Kidney capillary endothelial cell (primary cell): ENCODE results near the gene RPS21.

ENCODE experiments used
- DNase-seq: peaks from one replicate; pipeline ENCODE4 v3.0.0-alpha.2; 2018; ENCODE audit warnings: low spot score

The RPS21 gene

GRCh38 chr20:62427172-62428001 lies 40.5 kb downstream of the RPS21 start, which contains the start of gene RBBP8NL:
RBBP8NL (minus strand) TSS chr20:62427539; CDS start chr20:62419647, 7,892 bp downstream.
- no peak for DNase-seq

DNA sequence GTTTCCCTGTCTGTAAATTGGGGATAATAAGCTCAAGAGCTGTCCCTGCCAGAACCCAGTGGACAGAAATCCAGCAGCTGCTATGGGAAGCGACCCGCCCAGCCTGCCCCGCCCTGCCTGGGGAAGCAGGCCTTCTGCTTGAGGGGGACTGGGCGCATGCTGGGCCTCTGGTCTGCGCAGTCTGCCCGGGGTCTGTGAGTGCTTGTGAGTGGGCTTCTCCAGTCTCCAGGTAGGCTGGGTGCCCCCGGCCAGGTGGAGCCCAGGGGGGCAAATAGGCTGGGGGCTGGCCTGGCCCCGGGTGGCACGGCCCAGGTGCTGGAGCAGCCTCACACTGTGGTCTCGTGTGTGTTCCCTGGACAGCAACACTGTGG lies 41.1 kb downstream of the RPS21 start:
- DNase-seq, result no peak

- DNase-seq, result no peak
Observed at GRCh38 chr20:62428396-62429295, 41.7 kb downstream of the RPS21 start.

GRCh38 chr20:62429455-62430310 lies 42.8 kb downstream of the RPS21 start:
- no peak for DNase-seq

GRCh38 chr20:62430311-62430853 lies 43.5 kb downstream of the RPS21 start:
- DNase-seq, result no peak

DNA sequence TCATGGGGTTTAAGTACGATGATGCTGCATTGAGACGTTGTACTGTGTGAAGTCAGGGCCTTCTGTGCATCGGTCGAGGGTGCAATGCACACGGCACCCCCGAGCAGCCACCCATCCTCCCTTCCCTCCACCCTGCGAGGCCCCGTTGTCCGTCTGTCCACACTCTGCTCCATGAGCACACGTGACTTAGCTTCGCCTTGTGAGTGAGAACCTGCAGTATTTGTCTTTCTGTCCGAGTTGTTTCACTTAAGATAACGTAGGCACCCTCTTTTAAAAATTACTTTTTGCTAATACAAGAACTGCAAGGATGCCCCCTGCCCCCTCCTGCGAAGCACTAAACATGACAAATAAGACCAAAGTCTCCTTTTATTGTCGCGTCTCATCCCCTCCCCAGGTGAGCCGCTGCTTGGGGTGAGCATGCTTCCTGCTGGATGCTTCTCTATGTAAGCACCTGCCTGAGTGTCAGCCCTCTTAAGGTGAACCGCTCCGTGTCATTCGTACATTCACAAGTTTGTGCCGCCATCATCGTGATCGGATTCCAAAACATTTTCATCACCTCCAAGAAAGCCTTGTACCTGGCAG lies 44.1 kb downstream of the RPS21 start:
- no peak for DNase-seq

DNA sequence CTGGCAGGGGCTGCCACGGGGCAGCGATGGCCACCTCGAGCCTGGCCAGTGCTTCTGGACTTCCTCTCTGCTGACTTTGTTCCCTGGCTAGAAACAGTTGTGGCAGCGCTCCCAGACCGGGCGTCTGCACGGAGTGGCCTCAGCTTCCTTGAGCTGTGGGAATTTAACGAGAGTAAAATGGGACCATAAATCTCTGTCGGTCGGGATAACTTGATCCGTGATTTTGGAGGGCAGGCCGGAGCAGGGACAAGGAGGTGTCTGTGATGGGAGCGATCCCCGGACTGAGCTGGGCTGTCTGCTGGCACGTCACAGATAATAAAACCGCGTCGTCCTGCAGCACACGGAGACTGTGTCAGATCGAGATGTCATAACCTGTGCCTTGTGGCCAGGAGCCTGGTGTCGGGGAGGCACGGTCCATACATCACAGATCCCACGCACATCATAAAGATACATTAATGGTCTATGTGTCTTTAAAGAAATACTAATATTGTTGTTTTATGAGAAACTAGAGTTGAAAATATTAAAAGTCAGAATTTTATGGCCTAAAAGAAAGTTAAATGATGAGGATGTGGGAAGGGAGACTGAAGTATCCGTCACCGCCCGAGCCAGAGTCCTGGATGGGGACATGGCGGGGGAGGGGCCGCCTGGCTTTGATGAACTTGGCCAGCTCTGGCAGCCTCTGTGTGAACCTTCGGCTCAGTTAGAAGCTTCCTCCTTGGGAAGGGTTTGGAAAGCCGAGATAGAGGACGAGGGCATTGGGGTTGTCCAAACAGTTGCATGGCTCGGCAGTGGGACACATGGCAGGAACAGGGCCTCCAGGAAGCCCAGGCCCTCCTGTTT lies 47.0 kb downstream of the RPS21 start:
- no peak for DNase-seq

DNA sequence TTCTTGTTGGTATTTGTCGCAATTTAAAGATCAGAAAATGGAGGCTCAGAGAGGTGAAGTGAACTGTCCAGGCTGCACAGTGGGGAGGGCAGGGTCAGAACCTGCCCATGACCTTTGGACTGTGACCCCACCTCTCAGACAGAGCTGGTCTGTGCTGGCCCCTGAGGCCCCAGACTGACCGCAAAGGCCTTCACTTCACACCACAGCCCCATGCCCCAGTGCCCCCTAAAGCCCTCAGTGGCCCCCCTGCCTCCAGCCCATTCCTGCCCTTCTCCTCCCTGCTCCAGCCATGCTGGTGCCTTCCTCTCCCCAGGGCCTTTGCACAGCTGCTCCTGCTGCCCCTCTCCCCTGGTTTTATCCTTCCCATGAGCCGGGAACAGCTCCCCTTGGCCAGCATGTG lies 49.8 kb downstream of the RPS21 start:
- no peak for DNase-seq

DNA sequence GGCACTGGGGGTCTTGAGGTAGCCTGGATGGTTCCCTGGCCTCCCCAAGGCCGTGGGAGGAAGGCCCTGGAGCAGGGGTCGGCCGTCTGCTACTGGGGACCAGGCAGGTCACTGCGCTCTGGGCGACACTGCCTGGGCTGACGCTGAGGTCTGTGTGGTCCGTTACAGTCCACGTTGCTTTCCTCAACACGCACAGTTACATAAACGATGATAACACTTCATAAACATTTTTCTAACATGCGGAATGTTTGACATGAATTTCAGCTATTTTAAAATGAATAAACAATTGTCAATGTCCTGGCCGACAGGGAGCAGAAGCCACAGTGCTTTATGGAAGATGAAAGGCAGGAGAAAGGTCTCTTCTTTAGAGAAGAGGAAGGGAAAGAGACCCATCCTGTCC lies 50.6 kb downstream of the RPS21 start:
- DNase-seq, result no peak

- no peak for DNase-seq
Observed at GRCh38 chr20:62437927-62438326, 51.0 kb downstream of the RPS21 start.
